Measurements from ENCODE around the gene CHADL. TPM values are rescaled to one million over a fixed set of nuclear protein-coding genes. Genes with fewer than 3 reads are reported as not detected.

The CHADL gene
- total and polyA plus RNA-seq, 7 donors = 0.32 to 2.0 (median 0.62) TPM

GRCh38 chr22:41215409-41215808, 25.3 kb downstream of the CHADL start:
- H3K9me3 ChIP-seq = no peaks in the 10 kb centered on the region
- WGBS, 3 donors = 98% methylated on average over 10 of the region's 10 CpGs
- TF ChIP-seq CTCF (IDR thresholded peaks at IDR 0.05) = no peak
- peaks cover 0 to 77% of the 10 kb centered on the region in 2 donors for H3K36me3 ChIP-seq (ENCODE audit: insufficient read depth in 1 of 2, low read depth in 1 of 2)
- intact Hi-C loops (cut with DNase I) = no loop called here
- no peak overlapping the region for H3K27ac ChIP-seq
- H3K4me3 ChIP-seq = no peak overlapping the region
- ATAC-seq (no peak), DNase-seq (no peak)
- H3K4me1 ChIP-seq = peaks cover 9% of the 10 kb centered on the region
- H3K27me3 ChIP-seq (ENCODE audit: insufficient read depth in 3 of 3, low read length in 2 of 3) = no peaks in the 10 kb centered on the region

GRCh38 chr22:41206719-41207118, 34.0 kb downstream of the CHADL start:
- H3K27ac ChIP-seq = no peak overlapping the region
- no peak for TF ChIP-seq CTCF (IDR thresholded peaks at IDR 0.05)
- H3K36me3 ChIP-seq (ENCODE audit: insufficient read depth in 1 of 2, low read depth in 1 of 2) = peaks cover 0 to 28% of the 10 kb centered on the region in 2 donors
- ATAC-seq (no peak), DNase-seq (no peak)
- H3K4me3 ChIP-seq = no peak overlapping the region
- intact Hi-C loops (cut with DNase I) = no loop called here
- 90 to 94% (median 92%) methylated on average over 9 of the region's 9 CpGs for WGBS, 3 donors
- H3K4me1 ChIP-seq = peaks cover 7% of the 10 kb centered on the region
- no peaks in the 10 kb centered on the region for H3K27me3 ChIP-seq (ENCODE audit: insufficient read depth in 3 of 3, low read length in 2 of 3)
- H3K9me3 ChIP-seq = no peaks in the 10 kb centered on the region

GRCh38 chr22:41204992-41205900, 35.5 kb downstream of the CHADL start, which contains the start of gene L3MBTL2:
Gene L3MBTL2, plus strand, starts transcription at chr22:41205312. Its CDS starts 51 bp downstream, at chr22:41205363.
- Histone ChIP-seq H3K36me3 (ENCODE audit: insufficient read depth in 1 of 2, low read depth in 1 of 2) (peaks cover 0 to 16% of the 10 kb centered on the region in 2 donors), H3K4me1 (peaks cover 7% of the 10 kb centered on the region), H3K9me3 (no peaks in the 10 kb centered on the region), H3K4me3 (peak within 1 kb of the TSS; percentile 95), H3K27me3 (ENCODE audit: insufficient read depth in 3 of 3, low read length in 2 of 3) (no peaks in the 10 kb centered on the region), H3K27ac (peak within 1 kb of the TSS; percentile 94)
- DNase-seq (peak; percentile 99), ATAC-seq (peak; percentile 100)
- TF ChIP-seq CTCF (IDR thresholded peaks at IDR 0.05) = no peak
- 2% methylated on average over 44 to 47 of the region's 47 CpGs for WGBS, 3 donors
- intact Hi-C loops (cut with DNase I) = no loop called here

GRCh38 chr22:41204066-41204465, 36.7 kb downstream of the CHADL start:
- ATAC-seq (no peak), DNase-seq (no peak)
- no peak for TF ChIP-seq CTCF (IDR thresholded peaks at IDR 0.05)
- intact Hi-C loops (cut with DNase I) = no loop called here
- peaks cover 7% of the 10 kb centered on the region for H3K4me1 ChIP-seq
- peaks cover 0 to 4% of the 10 kb centered on the region in 2 donors for H3K36me3 ChIP-seq (ENCODE audit: insufficient read depth in 1 of 2, low read depth in 1 of 2)
- WGBS, 3 donors = 60 to 63% (median 61%) methylated on average over 6 of the region's 6 CpGs
- H3K27me3 ChIP-seq (ENCODE audit: insufficient read depth in 3 of 3, low read length in 2 of 3) = no peaks in the 10 kb centered on the region
- H3K4me3 ChIP-seq = no peak overlapping the region
- H3K9me3 ChIP-seq = no peaks in the 10 kb centered on the region
- H3K27ac ChIP-seq = no peak overlapping the region

All from psoas muscle (tissue), 8 donors.